Stimulated activated CD4-positive, alpha-beta T cell treated with anti-CD3 and anti-CD28 coated beads, Interleukin-15, amount 100 ng/mL, for 48 hours (primary cell): ENCODE results near the gene PISD.
A peak's percentile ranks its signal among the peaks of the same experiment; 100 is the strongest.

Source experiments
- DNase-seq, 2 donors: peaks; one replicate each; pipeline ENCODE4 v3.0.0-alpha.2; 2020; ENCODE audit warnings: low read depth in 2 of 2

Gene PISD

GRCh38 chr22:31652911-31653684 lies 8.9 kb downstream of the PISD start:
- DNase-seq, result no peak

- no peak for DNase-seq
Measured at GRCh38 chr22:31652088-31652487, 9.9 kb downstream of the PISD start.

- no peak for DNase-seq
Measured at GRCh38 chr22:31651664-31652063, 10.4 kb downstream of the PISD start.

GRCh38 chr22:31650391-31650790 lies 11.6 kb downstream of the PISD start:
- DNase-seq, result no peak

- no peak for DNase-seq
Measured at GRCh38 chr22:31647523-31648320, 14.3 kb downstream of the PISD start.

- DNase-seq, result no peak
Measured at GRCh38 chr22:31647066-31647465, 14.9 kb downstream of the PISD start.

- DNase-seq, result no peak
Measured at GRCh38 chr22:31646186-31647019, 15.6 kb downstream of the PISD start.

GRCh38 chr22:31639436-31640039 lies 22.5 kb downstream of the PISD start:
- no peak for DNase-seq

- DNase-seq, result no peak
Measured at GRCh38 chr22:31637891-31638618, 24.0 kb downstream of the PISD start.

- DNase-seq, result no peak
Measured at GRCh38 chr22:31637447-31637890, 24.5 kb downstream of the PISD start.

- DNase-seq, result no peak
Measured at GRCh38 chr22:31635638-31636306, 26.2 kb downstream of the PISD start.

- DNase-seq, result no peak
Measured at GRCh38 chr22:31631436-31631835, 30.6 kb downstream of the PISD start.

- DNase-seq, result peak; percentile 82 to 83
Measured at GRCh38 chr22:31630331-31631329, 31.4 kb downstream of the PISD start.

GRCh38 chr22:31629741-31630184 lies 32.3 kb downstream of the PISD start:
- DNase-seq, result no peak

- no peak for DNase-seq
Measured at GRCh38 chr22:31628969-31629708, 32.9 kb downstream of the PISD start.

- DNase-seq, result no peak
Measured at GRCh38 chr22:31628362-31628761, 33.7 kb downstream of the PISD start.

- DNase-seq, result no peak
Measured at GRCh38 chr22:31627223-31627731, 34.7 kb downstream of the PISD start.
